Adrenal gland (tissue), 5 donors: ENCODE results near the gene SLC37A1.

Experiments
- CTCF ChIP-seq, 6 experiments: fragments of 450-650 bp in 4 of 6; fragments of 200-600 bp in 2 of 6; sonication (generic) in 1 of 6; IDR thresholded peaks; 1 replicate in 5 of 6; 2 replicates in 1 of 6; pipeline versions ENCODE4 v1.5.1 to v1.8.0; 2016 to 2021; ENCODE audit warnings: antibody characterized with exemption in 6 of 6, mild to moderate bottlenecking in 2 of 6, moderate library complexity in 1 of 6
- POLR2A ChIP-seq, 2 donors: fragments of 450-650 bp; IDR thresholded peaks; one replicate each; pipeline ENCODE4 v1.6.1; 2017; ENCODE audit warnings: antibody characterized with exemption in 2 of 2, mild to moderate bottlenecking in 2 of 2, moderate library complexity in 1 of 2
- donor health status: DM: no; HTN: no; CAD: no.

GRCh38 chr21:42567861-42568260 is 54.2 kb downstream of the SLC37A1 start:
- TF ChIP-seq CTCF (IDR thresholded peaks at IDR 0.05) (no peak), POLR2A (IDR thresholded peaks at IDR 0.05) (no peak)
